Type B pancreatic cell (in vitro differentiated cells): Measurements from ENCODE around the gene GRM2. TPM values are rescaled to one million over a fixed set of nuclear protein-coding genes. Genes with fewer than 3 reads are reported as not detected.

Experiments used
- DNase-seq: peaks from one replicate; pipeline ENCODE4 v3.0.0; 2021; ENCODE audit warnings: mixed read lengths; ENCODE audit not compliant: unreplicated experiment; ENCODE audit errors: extremely low spot score
- H3K27ac Mint-ChIP-seq: 2 replicates; pipeline ENCODE4 v1.8.0; 2021; ENCODE audit warnings: mild to moderate bottlenecking, mixed read lengths
- H3K27me3 Mint-ChIP-seq: 2 replicates; pipeline ENCODE4 v1.8.0; 2021; ENCODE audit warnings: mixed read lengths
- H3K36me3 Mint-ChIP-seq: 2 replicates; pipeline ENCODE4 v1.8.0; 2021; ENCODE audit warnings: mixed read lengths
- H3K4me1 Mint-ChIP-seq: one replicate; pipeline ENCODE4 v1.8.0; 2021; ENCODE audit warnings: mixed read lengths; ENCODE audit not compliant: unreplicated experiment
- H3K4me3 Mint-ChIP-seq: 2 replicates; pipeline ENCODE4 v1.8.0; 2021; ENCODE audit warnings: mild to moderate bottlenecking, mixed read lengths
- H3K9me3 Mint-ChIP-seq: 2 replicates; pipeline ENCODE4 v1.8.0; 2021; ENCODE audit warnings: mixed read lengths
- CTCF ChIP-seq: fragments of 200-600 bp; sonication (generic); conservative IDR thresholded peaks from 2 replicates; pipeline ENCODE4 v1.5.0; 2021; ENCODE audit warnings: antibody characterized with exemption, mild to moderate bottlenecking
- total RNA-seq: library from RNA; stranded (reverse); gene quantifications from 2 replicates; pipeline ENCODE4 v1.2.1, GENCODE V29; 2021; ENCODE audit warnings: low replicate concordance

The GRM2 gene
- total RNA-seq, 1 donor from 2014 or later: 0.58 TPM

GRCh38 chr3:51678186-51678585 is 28.7 kb upstream of the GRM2 start:
- Mint-ChIP-seq H3K27ac (no peak overlapping the region), H3K4me1 (peaks cover 16% of the 10 kb centered on the region), H3K9me3 (no peaks in the 10 kb centered on the region), H3K27me3 (no peaks in the 10 kb centered on the region), H3K4me3 (no peak overlapping the region), H3K36me3 (peaks cover 4% of the 10 kb centered on the region)
- DNase-seq: no peak
- TF ChIP-seq CTCF: no peak

GRCh38 chr3:51678641-51679040 is 28.2 kb upstream of the GRM2 start:
- H3K9me3 Mint-ChIP-seq: no peaks in the 10 kb centered on the region
- no peak for TF ChIP-seq CTCF
- H3K4me1 Mint-ChIP-seq: peaks cover 11% of the 10 kb centered on the region
- H3K27me3 Mint-ChIP-seq: no peaks in the 10 kb centered on the region
- DNase-seq: no peak
- H3K4me3 Mint-ChIP-seq: no peak overlapping the region
- no peak overlapping the region for H3K27ac Mint-ChIP-seq
- peaks cover 4% of the 10 kb centered on the region for H3K36me3 Mint-ChIP-seq

GRCh38 chr3:51679318-51679717 is 27.6 kb upstream of the GRM2 start:
- no peaks in the 10 kb centered on the region for H3K9me3 Mint-ChIP-seq
- no peak for DNase-seq
- TF ChIP-seq CTCF: no peak
- no peak overlapping the region for H3K4me3 Mint-ChIP-seq
- peak overlapping the region; percentile 34 for H3K27ac Mint-ChIP-seq
- H3K4me1 Mint-ChIP-seq: peaks cover 11% of the 10 kb centered on the region
- H3K27me3 Mint-ChIP-seq: no peaks in the 10 kb centered on the region
- peaks cover 4% of the 10 kb centered on the region for H3K36me3 Mint-ChIP-seq

- no peaks in the 10 kb centered on the region for H3K9me3 Mint-ChIP-seq
- TF ChIP-seq CTCF: no peak
- peaks cover 4% of the 10 kb centered on the region for H3K36me3 Mint-ChIP-seq
- H3K27me3 Mint-ChIP-seq: no peaks in the 10 kb centered on the region
- no peak overlapping the region for H3K4me3 Mint-ChIP-seq
- peaks cover 11% of the 10 kb centered on the region for H3K4me1 Mint-ChIP-seq
- no peak for DNase-seq
- H3K27ac Mint-ChIP-seq: peak overlapping the region; percentile 34
Measured at GRCh38 chr3:51679777-51680176, 27.1 kb upstream of the GRM2 start.

- no peaks in the 10 kb centered on the region for H3K9me3 Mint-ChIP-seq
- no peaks in the 10 kb centered on the region for H3K27me3 Mint-ChIP-seq
- no peak overlapping the region for H3K4me3 Mint-ChIP-seq
- peak overlapping the region; percentile 34 for H3K27ac Mint-ChIP-seq
- TF ChIP-seq CTCF: no peak
- H3K36me3 Mint-ChIP-seq: peaks cover 4% of the 10 kb centered on the region
- H3K4me1 Mint-ChIP-seq: peaks cover 11% of the 10 kb centered on the region
- DNase-seq: no peak
Measured at GRCh38 chr3:51680196-51680595, 26.7 kb upstream of the GRM2 start.

- Mint-ChIP-seq H3K4me3 (no peak overlapping the region), H3K27ac (peak overlapping the region; percentile 46), H3K9me3 (no peaks in the 10 kb centered on the region), H3K36me3 (peaks cover 7% of the 10 kb centered on the region), H3K27me3 (no peaks in the 10 kb centered on the region), H3K4me1 (peaks cover 11% of the 10 kb centered on the region)
- no peak for DNase-seq
- TF ChIP-seq CTCF: no peak
Measured at GRCh38 chr3:51680663-51681230, 26.1 kb upstream of the GRM2 start.
